GM10248 (cell line): Measurements from ENCODE around the gene SEMA3D.

Experiments used
- CTCF ChIA-PET: fragments of 300-600 bp; sonication (Branson Sonifier 250); formaldehyde crosslinking; extraction: SDS; loops from one replicate; lab custom pipeline; 2021; ENCODE audit warnings: antibody characterized with exemption; lab: Yijun Ruan, JAX
- POLR2A ChIA-PET: fragments of 350-650 bp; sonication (Branson Sonifier 250); formaldehyde crosslinking; extraction: SDS; loops from one replicate; lab custom pipeline; 2020; ENCODE audit warnings: antibody characterized with exemption; lab: Yijun Ruan, JAX
- DNase-seq: peaks from one replicate; pipeline ENCODE4 v3.0.0; 2012; ENCODE audit errors: extremely low spot score
- CTCF ChIP-seq: IDR thresholded peaks from 2 replicates; pipeline ENCODE4 v1.5.1; 2012; ENCODE audit warnings: mild to moderate bottlenecking, low read depth; ENCODE audit errors: extremely low read depth, missing control alignments, control extremely low read depth

The SEMA3D gene

DNA sequence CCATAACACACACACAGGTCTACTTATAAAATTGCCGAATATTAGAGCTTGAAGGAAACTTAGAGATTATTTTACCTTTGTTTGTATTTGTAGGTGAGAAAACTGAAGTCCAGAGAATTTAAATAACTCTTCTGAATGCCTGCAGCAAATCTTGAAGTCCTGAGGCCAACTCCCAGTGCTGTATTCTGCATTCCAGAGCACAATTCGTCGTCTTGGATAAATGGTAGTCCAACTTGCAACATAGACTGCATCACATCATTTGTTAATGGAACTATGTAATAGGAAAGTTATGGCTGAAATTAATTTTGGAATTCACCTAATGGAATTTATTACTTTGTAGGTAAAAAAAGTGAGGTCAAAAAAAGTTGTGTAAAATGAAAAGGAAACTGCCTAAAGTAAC is 37.3 kb upstream of the SEMA3D start:
- CTCF ChIA-PET = interaction anchor here (1.4 kb wide), 1 partner anchor 11 kb away, joined by 4 read pairs; no protein-coding TSS in a partner anchor
- TF ChIP-seq CTCF = no peak
- DNase-seq = no peak
- POLR2A ChIA-PET = no interaction called here

DNA sequence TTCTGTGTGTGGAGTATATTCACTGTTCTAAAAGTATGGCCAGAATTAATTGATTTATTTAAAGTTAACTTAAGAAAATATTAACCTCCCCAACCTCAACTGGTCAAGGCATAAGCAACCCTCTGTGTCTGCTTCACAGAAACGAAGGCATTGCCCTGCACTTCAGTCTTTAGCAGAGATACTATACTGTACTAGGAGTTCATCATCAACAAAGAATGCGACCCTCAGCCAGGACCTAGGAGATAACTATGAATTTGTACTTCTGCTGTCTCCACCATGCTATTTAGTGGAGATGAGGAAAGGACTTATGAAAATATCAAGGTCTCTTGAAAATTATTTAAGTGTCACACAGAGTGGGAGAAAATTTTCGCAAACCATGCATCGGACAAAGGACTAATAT is 35.7 kb upstream of the SEMA3D start:
- CTCF ChIA-PET = interaction anchor here (1.4 kb wide), 1 partner anchor 10 kb away, joined by 4 read pairs; no protein-coding TSS in a partner anchor
- TF ChIP-seq CTCF = no peak
- DNase-seq = no peak
- POLR2A ChIA-PET = no interaction called here

DNA sequence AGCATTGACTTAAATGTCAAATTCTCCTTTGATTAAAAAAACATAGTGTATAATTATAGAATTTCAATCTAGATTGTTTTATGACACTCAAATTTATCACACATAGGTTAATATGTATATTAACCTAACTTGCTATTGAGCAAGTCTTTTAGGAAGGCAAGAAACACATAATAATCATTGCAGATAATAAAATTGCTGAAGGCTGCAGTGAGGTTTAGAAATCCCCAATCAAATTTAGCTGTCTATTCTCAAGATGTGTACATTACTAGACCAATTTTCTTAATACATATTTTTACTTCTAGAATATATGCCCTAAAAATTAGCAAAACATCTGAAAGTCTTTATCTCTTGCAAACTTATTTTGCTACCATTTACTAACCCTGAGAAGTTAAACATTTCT is 34.9 kb upstream of the SEMA3D start:
- no peak for TF ChIP-seq CTCF
- DNase-seq = no peak
- POLR2A ChIA-PET = no interaction called here
- CTCF ChIA-PET = no interaction called here

DNA sequence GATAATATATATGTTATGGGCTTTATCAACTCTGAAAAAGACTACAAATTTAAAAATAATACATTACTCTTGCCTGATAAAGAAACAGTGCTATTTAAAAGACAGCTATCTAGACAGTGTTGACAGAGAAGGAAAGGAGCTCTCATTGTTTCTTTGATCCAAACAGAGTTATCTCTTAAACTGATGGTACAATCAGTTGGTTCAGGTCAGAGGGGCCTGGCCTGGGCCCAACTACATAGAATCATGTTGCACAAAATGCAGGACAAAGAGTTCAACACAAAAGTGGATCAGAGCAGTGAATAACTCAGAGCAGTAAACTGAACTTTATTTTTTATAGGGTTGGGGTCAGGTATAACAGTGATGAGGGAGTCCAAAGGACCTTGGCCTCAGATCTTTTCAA is 33.8 kb upstream of the SEMA3D start:
- DNase-seq = no peak
- CTCF ChIA-PET = no interaction called here
- TF ChIP-seq CTCF = no peak
- POLR2A ChIA-PET = no interaction called here

GRCh38 chr7:85220023-85220422 is 33.2 kb upstream of the SEMA3D start:
- ChIA-PET CTCF (no interaction called here), POLR2A (no interaction called here)
- no peak for TF ChIP-seq CTCF
- DNase-seq = no peak

DNA sequence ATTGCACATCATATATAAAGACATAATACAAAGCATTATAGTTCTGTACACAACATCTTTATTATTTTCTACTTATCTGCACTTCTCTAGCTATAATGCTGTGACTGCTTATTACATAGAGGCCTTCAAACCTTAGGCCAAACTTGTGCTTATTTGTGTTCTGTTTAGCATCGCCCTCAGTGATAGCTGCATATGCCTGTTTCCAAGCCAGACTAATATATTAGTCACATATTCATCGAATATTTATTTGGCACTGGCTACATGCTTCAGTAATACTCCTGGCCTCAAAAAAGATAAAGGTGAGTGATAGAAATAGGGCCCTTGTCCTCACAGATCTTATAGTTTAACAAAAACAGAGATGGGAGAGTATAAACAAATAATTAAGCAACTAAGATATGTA is 30.2 kb upstream of the SEMA3D start:
- DNase-seq = no peak
- ChIA-PET CTCF (interaction anchor here (0.9 to 1.5 kb wide), 3 partner anchors 8 to 31 kb away, joined by 3 to 4 read pairs (median 3); partner anchors contain the start of gene SEMA3D), POLR2A (no interaction called here)
- no peak for TF ChIP-seq CTCF
